ENCODE measurements around the gene SULF2.

Gene SULF2

GRCh38 chr20:47737923-47738322 lies 47.4 kb downstream of the SULF2 start:
- no peaks in the 10 kb centered on the region for H3K36me3 ChIP-seq (ENCODE audit: control insufficient read depth, insufficient read depth, low read length)
- H3K4me1 ChIP-seq (ENCODE audit: control insufficient read depth, insufficient read depth, low read length, poor library complexity, severe bottlenecking) = no peaks in the 10 kb centered on the region
- H3K27ac ChIP-seq (ENCODE audit: insufficient read depth, low read length, poor library complexity, severe bottlenecking) = no peak overlapping the region

GRCh38 chr20:47736570-47737152 lies 48.6 kb downstream of the SULF2 start:
- Histone ChIP-seq H3K4me1 (ENCODE audit: control insufficient read depth, insufficient read depth, low read length, poor library complexity, severe bottlenecking) (no peaks in the 10 kb centered on the region), H3K9me3 (ENCODE audit: control insufficient read depth, low read length) (no peaks in the 10 kb centered on the region), H3K27ac (ENCODE audit: insufficient read depth, low read length, poor library complexity, severe bottlenecking) (no peak overlapping the region), H3K27me3 (replicated peaks; ENCODE audit: control insufficient read depth, insufficient read depth, low read length, poor library complexity, severe bottlenecking) (no peaks in the 10 kb centered on the region), H3K36me3 (ENCODE audit: control insufficient read depth, insufficient read depth, low read length) (no peaks in the 10 kb centered on the region), H3K4me3 (ENCODE audit: insufficient read depth, low read depth, low read length, poor library complexity, severe bottlenecking) (no peak overlapping the region)
- no peak for DNase-seq

More at GRCh38 chr20:47737923-47738322, 47.4 kb downstream of the SULF2 start:
- H3K4me3 ChIP-seq (ENCODE audit: insufficient read depth, low read depth, low read length, poor library complexity, severe bottlenecking) = no peak overlapping the region
- H3K27me3 ChIP-seq (replicated peaks; ENCODE audit: control insufficient read depth, insufficient read depth, low read length, poor library complexity, severe bottlenecking) = no peaks in the 10 kb centered on the region
- H3K9me3 ChIP-seq (ENCODE audit: control insufficient read depth, low read length) = no peaks in the 10 kb centered on the region
- no peak for DNase-seq

GRCh38 chr20:47735412-47736400 lies 49.6 kb downstream of the SULF2 start:
- Histone ChIP-seq H3K36me3 (ENCODE audit: control insufficient read depth, insufficient read depth, low read length) (no peaks in the 10 kb centered on the region), H3K9me3 (ENCODE audit: control insufficient read depth, low read length) (no peaks in the 10 kb centered on the region), H3K27ac (ENCODE audit: insufficient read depth, low read length, poor library complexity, severe bottlenecking) (no peak overlapping the region), H3K4me3 (ENCODE audit: insufficient read depth, low read depth, low read length, poor library complexity, severe bottlenecking) (no peak overlapping the region), H3K27me3 (replicated peaks; ENCODE audit: control insufficient read depth, insufficient read depth, low read length, poor library complexity, severe bottlenecking) (no peaks in the 10 kb centered on the region), H3K4me1 (ENCODE audit: control insufficient read depth, insufficient read depth, low read length, poor library complexity, severe bottlenecking) (no peaks in the 10 kb centered on the region)
- no peak for DNase-seq

- DNase-seq = no peak
- H3K27ac ChIP-seq (ENCODE audit: insufficient read depth, low read length, poor library complexity, severe bottlenecking) = no peak overlapping the region
- H3K9me3 ChIP-seq (ENCODE audit: control insufficient read depth, low read length) = no peaks in the 10 kb centered on the region
- H3K4me3 ChIP-seq (ENCODE audit: insufficient read depth, low read depth, low read length, poor library complexity, severe bottlenecking) = no peak overlapping the region
- no peaks in the 10 kb centered on the region for H3K36me3 ChIP-seq (ENCODE audit: control insufficient read depth, insufficient read depth, low read length)
- H3K4me1 ChIP-seq (ENCODE audit: control insufficient read depth, insufficient read depth, low read length, poor library complexity, severe bottlenecking) = no peaks in the 10 kb centered on the region
- no peaks in the 10 kb centered on the region for H3K27me3 ChIP-seq (replicated peaks; ENCODE audit: control insufficient read depth, insufficient read depth, low read length, poor library complexity, severe bottlenecking)
These were observed 50.4 kb downstream of the SULF2 start for GRCh38 chr20:47734870-47735269.

- Histone ChIP-seq H3K27me3 (replicated peaks; ENCODE audit: control insufficient read depth, insufficient read depth, low read length, poor library complexity, severe bottlenecking) (no peaks in the 10 kb centered on the region), H3K4me3 (ENCODE audit: insufficient read depth, low read depth, low read length, poor library complexity, severe bottlenecking) (no peak overlapping the region), H3K9me3 (ENCODE audit: control insufficient read depth, low read length) (no peaks in the 10 kb centered on the region), H3K36me3 (ENCODE audit: control insufficient read depth, insufficient read depth, low read length) (no peaks in the 10 kb centered on the region), H3K4me1 (ENCODE audit: control insufficient read depth, insufficient read depth, low read length, poor library complexity, severe bottlenecking) (no peaks in the 10 kb centered on the region), H3K27ac (ENCODE audit: insufficient read depth, low read length, poor library complexity, severe bottlenecking) (no peak overlapping the region)
- DNase-seq = no peak
These were observed 51.4 kb downstream of the SULF2 start for GRCh38 chr20:47733892-47734291.

- H3K27me3 ChIP-seq (replicated peaks; ENCODE audit: control insufficient read depth, insufficient read depth, low read length, poor library complexity, severe bottlenecking) = no peaks in the 10 kb centered on the region
- H3K4me3 ChIP-seq (ENCODE audit: insufficient read depth, low read depth, low read length, poor library complexity, severe bottlenecking) = no peak overlapping the region
- peaks cover 16% of the 10 kb centered on the region for H3K4me1 ChIP-seq (ENCODE audit: control insufficient read depth, insufficient read depth, low read length, poor library complexity, severe bottlenecking)
- no peaks in the 10 kb centered on the region for H3K9me3 ChIP-seq (ENCODE audit: control insufficient read depth, low read length)
- no peak overlapping the region for H3K27ac ChIP-seq (ENCODE audit: insufficient read depth, low read length, poor library complexity, severe bottlenecking)
- H3K36me3 ChIP-seq (ENCODE audit: control insufficient read depth, insufficient read depth, low read length) = no peaks in the 10 kb centered on the region
- DNase-seq = no peak
These were observed 54.5 kb downstream of the SULF2 start for GRCh38 chr20:47730744-47731143.

GRCh38 chr20:47729472-47729871 lies 55.8 kb downstream of the SULF2 start:
- Histone ChIP-seq H3K4me1 (ENCODE audit: control insufficient read depth, insufficient read depth, low read length, poor library complexity, severe bottlenecking) (peaks cover 16% of the 10 kb centered on the region), H3K36me3 (ENCODE audit: control insufficient read depth, insufficient read depth, low read length) (no peaks in the 10 kb centered on the region), H3K9me3 (ENCODE audit: control insufficient read depth, low read length) (no peaks in the 10 kb centered on the region), H3K27me3 (replicated peaks; ENCODE audit: control insufficient read depth, insufficient read depth, low read length, poor library complexity, severe bottlenecking) (no peaks in the 10 kb centered on the region), H3K4me3 (ENCODE audit: insufficient read depth, low read depth, low read length, poor library complexity, severe bottlenecking) (no peak overlapping the region), H3K27ac (ENCODE audit: insufficient read depth, low read length, poor library complexity, severe bottlenecking) (no peak overlapping the region)
- DNase-seq = no peak

- Histone ChIP-seq H3K4me3 (ENCODE audit: insufficient read depth, low read depth, low read length, poor library complexity, severe bottlenecking) (peak overlapping the region; percentile 39), H3K4me1 (ENCODE audit: control insufficient read depth, insufficient read depth, low read length, poor library complexity, severe bottlenecking) (peaks cover 16% of the 10 kb centered on the region), H3K27ac (ENCODE audit: insufficient read depth, low read length, poor library complexity, severe bottlenecking) (peak overlapping the region; percentile 68), H3K36me3 (ENCODE audit: control insufficient read depth, insufficient read depth, low read length) (no peaks in the 10 kb centered on the region), H3K27me3 (replicated peaks; ENCODE audit: control insufficient read depth, insufficient read depth, low read length, poor library complexity, severe bottlenecking) (no peaks in the 10 kb centered on the region), H3K9me3 (ENCODE audit: control insufficient read depth, low read length) (no peaks in the 10 kb centered on the region)
- DNase-seq = no peak
These were observed 57.3 kb downstream of the SULF2 start for GRCh38 chr20:47727909-47728361.

- H3K4me1 ChIP-seq (ENCODE audit: control insufficient read depth, insufficient read depth, low read length, poor library complexity, severe bottlenecking) = peaks cover 16% of the 10 kb centered on the region
- H3K27ac ChIP-seq (ENCODE audit: insufficient read depth, low read length, poor library complexity, severe bottlenecking) = peak overlapping the region; percentile 68
- peak overlapping the region; percentile 39 for H3K4me3 ChIP-seq (ENCODE audit: insufficient read depth, low read depth, low read length, poor library complexity, severe bottlenecking)
- H3K27me3 ChIP-seq (replicated peaks; ENCODE audit: control insufficient read depth, insufficient read depth, low read length, poor library complexity, severe bottlenecking) = no peaks in the 10 kb centered on the region
- no peaks in the 10 kb centered on the region for H3K36me3 ChIP-seq (ENCODE audit: control insufficient read depth, insufficient read depth, low read length)
- DNase-seq = peak; percentile 32 to 60 (median 54)
- H3K9me3 ChIP-seq (ENCODE audit: control insufficient read depth, low read length) = no peaks in the 10 kb centered on the region
These were observed 58.0 kb downstream of the SULF2 start for GRCh38 chr20:47727170-47727880.

Data from effector memory CD4-positive, alpha-beta T cell (primary cell).